HepG2 (cell line): Measurements from ENCODE around the gene ANKRD65. TPM values are rescaled to one million over a fixed set of nuclear protein-coding genes. Genes with fewer than 3 reads are reported as not detected.
A peak's percentile ranks its signal among the peaks of the same experiment; 100 is the strongest.

Experiments
- BORCS8-MEF2B ChIP-seq: sonication (generic); formaldehyde crosslinking; IDR thresholded peaks from 2 replicates; pipeline ENCODE4 v1.8.0; 2022; ENCODE audit warnings: mild to moderate bottlenecking, missing genetic modification reagents
- HDAC1 ChIP-seq: sonication (generic); formaldehyde crosslinking; IDR thresholded peaks from 2 replicates; pipeline ENCODE4 v1.5.1; 2020; ENCODE audit warnings: mild to moderate bottlenecking, missing genetic modification reagents
- HOXD1 ChIP-seq: sonication (generic); formaldehyde crosslinking; IDR thresholded peaks from 2 replicates; pipeline ENCODE4 v1.5.0; 2020; ENCODE audit warnings: missing genetic modification reagents
- KDM1A ChIP-seq: IDR thresholded peaks from 2 replicates; pipeline ENCODE4 v1.6.1; 2016; ENCODE audit warnings: missing compliant biosample characterization
- MEIS2 ChIP-seq: sonication (generic); formaldehyde crosslinking; IDR thresholded peaks from 2 replicates; pipeline ENCODE4 v1.9.0; 2021; ENCODE audit warnings: mild to moderate bottlenecking, missing genetic modification reagents
- ZNF224 ChIP-seq: sonication (generic); formaldehyde crosslinking; IDR thresholded peaks from 2 replicates; pipeline ENCODE4 v1.5.0; 2020; ENCODE audit warnings: mild to moderate bottlenecking, missing genetic modification reagents
- ZNF350 ChIP-seq: sonication (generic); formaldehyde crosslinking; IDR thresholded peaks from 2 replicates; pipeline ENCODE4 v1.4.0; 2020; ENCODE audit warnings: mild to moderate bottlenecking, low read depth, missing genetic modification reagents, borderline replicate concordance
- ZNF367 ChIP-seq: sonication (generic); formaldehyde crosslinking; IDR thresholded peaks from 2 replicates; pipeline ENCODE4 v1.4.0; 2020; ENCODE audit warnings: missing genetic modification reagents, borderline replicate concordance
- ZNF543 ChIP-seq: sonication (generic); formaldehyde crosslinking; IDR thresholded peaks from 2 replicates; pipeline ENCODE4 v1.4.0; 2020; ENCODE audit warnings: mild to moderate bottlenecking, missing genetic modification reagents
- ZNF556 ChIP-seq: sonication (generic); formaldehyde crosslinking; IDR thresholded peaks from 2 replicates; pipeline ENCODE4 v1.4.0; 2020; ENCODE audit warnings: mild to moderate bottlenecking, missing genetic modification reagents, borderline replicate concordance
- ZNF660 ChIP-seq: sonication (generic); formaldehyde crosslinking; IDR thresholded peaks from 2 replicates; pipeline ENCODE4 v1.5.1; 2020; ENCODE audit warnings: mild to moderate bottlenecking, low read depth, missing genetic modification reagents, borderline replicate concordance
- ZNF766 ChIP-seq: sonication (generic); formaldehyde crosslinking; IDR thresholded peaks from 2 replicates; pipeline ENCODE4 v1.5.0; 2020; ENCODE audit warnings: missing genetic modification reagents, borderline replicate concordance
- polyA plus RNA-seq, 8 experiments: library from polyadenylated mRNA; depleted of rRNA in 3 of 8; stranded (reverse) in 7 of 8; unstranded in 1 of 8; fragments of >200 nt; fragmentation: Illumina TruSeq in 4 of 8; extraction: Trizol in 4 of 8; gene quantifications; 2 replicates each; pipeline versions ENCODE4 v1.2.1 to v1.2.3, GENCODE V29; 2011 to 2016; ENCODE audit warnings: low read depth in 4 of 8, missing spikeins in 1 of 8, mixed read lengths in 1 of 8; ENCODE audit not compliant: insufficient read depth in 1 of 8
- total RNA-seq, 5 experiments: library from RNA; depleted of rRNA; stranded (reverse); fragments of >200 nt; fragmentation: Illumina TruSeq; extraction: Trizol; gene quantifications; 2 replicates each; pipeline ENCODE4 v1.2.3, GENCODE V29; 2016; ENCODE audit warnings: low read depth in 1 of 5
- TF ChIP-seq, protein P1 (sequence below), 2 experiments: sonication (generic) in 1 of 2; formaldehyde crosslinking in 1 of 2; IDR thresholded peaks; 2 replicates each; pipeline versions ENCODE4 v1.6.1 to v1.9.0; 2014 to 2022; ENCODE audit warnings: antibody characterized with exemption in 1 of 2, borderline replicate concordance in 1 of 2, inconsistent platforms in 1 of 2, low read depth in 1 of 2, missing genetic modification reagents in 1 of 2
- TF ChIP-seq, protein P2 (sequence below): sonication (generic); formaldehyde crosslinking; IDR thresholded peaks from 2 replicates; pipeline ENCODE4 v1.4.0; 2020; ENCODE audit warnings: mild to moderate bottlenecking, low read depth, missing genetic modification reagents
- TF ChIP-seq, protein P3 (sequence below), 2 experiments: sonication (generic) in 1 of 2; formaldehyde crosslinking in 1 of 2; IDR thresholded peaks; 2 replicates each; pipeline versions ENCODE4 v1.4.0 to v1.6.1; 2018 to 2020; ENCODE audit warnings: missing genetic modification reagents in 2 of 2, borderline replicate concordance in 1 of 2, low read depth in 1 of 2, mild to moderate bottlenecking in 1 of 2, missing biosample characterization in 1 of 2

The ANKRD65 gene
- total and polyA plus RNA-seq, 2 of the 13 experiments (the other 11 are each of a cell fraction or from before 2014, with no cell fraction given): 12.1 to 30.1 TPM

DNA sequence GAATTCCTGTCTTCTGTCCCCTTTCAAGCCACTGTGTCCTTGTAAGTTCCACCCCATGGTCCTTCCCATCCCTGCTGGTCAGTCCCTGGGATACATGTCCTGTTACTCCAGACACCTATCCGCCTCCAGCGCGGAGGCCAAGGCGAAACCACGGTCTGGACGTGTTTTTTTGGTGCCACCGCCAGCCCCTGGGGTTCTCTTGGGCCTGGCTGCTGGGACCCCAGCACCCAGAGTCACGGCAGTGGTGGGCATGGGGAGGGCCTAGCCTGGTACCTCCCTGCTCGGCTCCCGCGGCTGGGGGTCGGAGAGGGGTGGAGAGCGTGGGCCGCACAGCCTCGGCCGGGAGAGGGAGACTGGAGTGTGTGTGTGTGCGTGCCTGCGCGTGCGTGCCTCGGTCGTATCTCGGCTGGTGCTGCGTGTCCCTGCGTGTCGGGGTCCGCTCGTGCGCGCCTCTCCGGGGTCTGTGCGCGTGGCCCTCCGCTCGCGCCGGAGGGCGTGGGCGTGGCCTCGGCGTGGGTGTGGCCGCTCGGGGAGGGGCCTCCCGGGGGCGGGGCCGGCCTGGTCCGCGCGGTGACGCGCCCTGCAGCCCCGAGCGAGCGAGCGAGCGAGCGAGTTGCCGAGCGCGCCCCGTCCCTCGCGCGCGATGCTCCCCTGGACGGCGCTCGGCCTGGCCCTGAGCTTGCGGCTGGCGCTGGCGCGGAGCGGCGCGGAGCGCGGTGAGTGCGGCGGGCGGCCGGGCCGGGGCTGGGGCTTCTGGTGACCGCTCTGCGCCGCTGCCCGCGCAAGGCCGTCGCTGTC is 14.2 kb upstream of the ANKRD65 start, which contains the start of gene VWA1 (continued):
- TF ChIP-seq ZNF660 (no peak), MEIS2 (CRISPR knock-in tag) (no peak), ZNF367 (no peak; the same call in 1 of the 2 replicates), KDM1A (no peak; the same call in 1 of the 2 replicates), ZNF543 (0 out of 2 replicates have a peak, but pooled peaks have one; percentile 43), ZNF224 (no peak), ZNF766 (no peak), ZNF556 (peak; percentile 30; the same call in 1 of the 2 replicates), ZNF350 (CRISPR knock-in tag) (peak; percentile 61; the same call in 1 of the 2 replicates), HDAC1 (CRISPR knock-in tag) (peak; percentile 83), HOXD1 (CRISPR knock-in tag) (no peak), BORCS8-MEF2B (CRISPR knock-in tag) (no peak; the same call in 1 of the 2 replicates)
- TF ChIP-seq, protein P1, sequence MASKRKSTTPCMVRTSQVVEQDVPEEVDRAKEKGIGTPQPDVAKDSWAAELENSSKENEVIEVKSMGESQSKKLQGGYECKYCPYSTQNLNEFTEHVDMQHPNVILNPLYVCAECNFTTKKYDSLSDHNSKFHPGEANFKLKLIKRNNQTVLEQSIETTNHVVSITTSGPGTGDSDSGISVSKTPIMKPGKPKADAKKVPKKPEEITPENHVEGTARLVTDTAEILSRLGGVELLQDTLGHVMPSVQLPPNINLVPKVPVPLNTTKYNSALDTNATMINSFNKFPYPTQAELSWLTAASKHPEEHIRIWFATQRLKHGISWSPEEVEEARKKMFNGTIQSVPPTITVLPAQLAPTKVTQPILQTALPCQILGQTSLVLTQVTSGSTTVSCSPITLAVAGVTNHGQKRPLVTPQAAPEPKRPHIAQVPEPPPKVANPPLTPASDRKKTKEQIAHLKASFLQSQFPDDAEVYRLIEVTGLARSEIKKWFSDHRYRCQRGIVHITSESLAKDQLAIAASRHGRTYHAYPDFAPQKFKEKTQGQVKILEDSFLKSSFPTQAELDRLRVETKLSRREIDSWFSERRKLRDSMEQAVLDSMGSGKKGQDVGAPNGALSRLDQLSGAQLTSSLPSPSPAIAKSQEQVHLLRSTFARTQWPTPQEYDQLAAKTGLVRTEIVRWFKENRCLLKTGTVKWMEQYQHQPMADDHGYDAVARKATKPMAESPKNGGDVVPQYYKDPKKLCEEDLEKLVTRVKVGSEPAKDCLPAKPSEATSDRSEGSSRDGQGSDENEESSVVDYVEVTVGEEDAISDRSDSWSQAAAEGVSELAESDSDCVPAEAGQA (IDR thresholded peaks at IDR 0.05; ENCODE audit: low read depth): no peak
- TF ChIP-seq, protein P1 (CRISPR knock-in tag; IDR thresholded peaks at IDR 0.05; ENCODE audit: borderline replicate concordance): 0 out of 2 replicates have a peak, but pooled peaks have one; percentile 57
- TF ChIP-seq, protein P2, sequence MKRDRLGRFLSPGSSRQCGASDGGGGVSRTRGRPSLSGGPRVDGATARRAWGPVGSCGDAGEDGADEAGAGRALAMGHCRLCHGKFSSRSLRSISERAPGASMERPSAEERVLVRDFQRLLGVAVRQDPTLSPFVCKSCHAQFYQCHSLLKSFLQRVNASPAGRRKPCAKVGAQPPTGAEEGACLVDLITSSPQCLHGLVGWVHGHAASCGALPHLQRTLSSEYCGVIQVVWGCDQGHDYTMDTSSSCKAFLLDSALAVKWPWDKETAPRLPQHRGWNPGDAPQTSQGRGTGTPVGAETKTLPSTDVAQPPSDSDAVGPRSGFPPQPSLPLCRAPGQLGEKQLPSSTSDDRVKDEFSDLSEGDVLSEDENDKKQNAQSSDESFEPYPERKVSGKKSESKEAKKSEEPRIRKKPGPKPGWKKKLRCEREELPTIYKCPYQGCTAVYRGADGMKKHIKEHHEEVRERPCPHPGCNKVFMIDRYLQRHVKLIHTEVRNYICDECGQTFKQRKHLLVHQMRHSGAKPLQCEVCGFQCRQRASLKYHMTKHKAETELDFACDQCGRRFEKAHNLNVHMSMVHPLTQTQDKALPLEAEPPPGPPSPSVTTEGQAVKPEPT (CRISPR knock-in tag): no peak
- TF ChIP-seq, protein P3, sequence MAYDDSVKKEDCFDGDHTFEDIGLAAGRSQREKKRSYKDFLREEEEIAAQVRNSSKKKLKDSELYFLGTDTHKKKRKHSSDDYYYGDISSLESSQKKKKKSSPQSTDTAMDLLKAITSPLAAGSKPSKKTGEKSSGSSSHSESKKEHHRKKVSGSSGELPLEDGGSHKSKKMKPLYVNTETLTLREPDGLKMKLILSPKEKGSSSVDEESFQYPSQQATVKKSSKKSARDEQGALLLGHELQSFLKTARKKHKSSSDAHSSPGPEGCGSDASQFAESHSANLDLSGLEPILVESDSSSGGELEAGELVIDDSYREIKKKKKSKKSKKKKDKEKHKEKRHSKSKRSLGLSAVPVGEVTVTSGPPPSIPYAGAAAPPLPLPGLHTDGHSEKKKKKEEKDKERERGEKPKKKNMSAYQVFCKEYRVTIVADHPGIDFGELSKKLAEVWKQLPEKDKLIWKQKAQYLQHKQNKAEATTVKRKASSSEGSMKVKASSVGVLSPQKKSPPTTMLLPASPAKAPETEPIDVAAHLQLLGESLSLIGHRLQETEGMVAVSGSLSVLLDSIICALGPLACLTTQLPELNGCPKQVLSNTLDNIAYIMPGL (CRISPR knock-in tag; IDR thresholded peaks at IDR 0.05; ENCODE audit: borderline replicate concordance in 1 of 2, low read depth in 1 of 2): no peak; a peak in 1 of 4 replicates
